DMS 273 (cell line): ENCODE data around the gene ICOS.

ENCODE experiments used
- DNase-seq: peaks from one replicate; lab custom pipeline; 2025; ENCODE audit not compliant: unreplicated experiment; lab: John Stamatoyannopoulos, UW

The ICOS gene

GRCh38 chr2:203936535-203936934 is at the start of gene ICOS:
Gene ICOS, plus strand, starts transcription at chr2:203936763. Its CDS starts 52 bp downstream, at chr2:203936815.
- DNase-seq: no peak

GRCh38 chr2:203887677-203888076 is 48.9 kb upstream of the ICOS start:
- no peak for DNase-seq

GRCh38 chr2:203889542-203889941 is 47.0 kb upstream of the ICOS start:
- no peak for DNase-seq

- DNase-seq: no peak
Measured at GRCh38 chr2:203889944-203890343, 46.6 kb upstream of the ICOS start.

- DNase-seq: no peak
Measured at GRCh38 chr2:203890733-203891132, 45.8 kb upstream of the ICOS start.

- DNase-seq: no peak
Measured at GRCh38 chr2:203891474-203891873, 45.1 kb upstream of the ICOS start.

- no peak for DNase-seq
Measured at GRCh38 chr2:203892207-203892606, 44.4 kb upstream of the ICOS start.

GRCh38 chr2:203893401-203893800 is 43.2 kb upstream of the ICOS start:
- peak; percentile 58 for DNase-seq

- DNase-seq: no peak
Measured at GRCh38 chr2:203893840-203894239, 42.7 kb upstream of the ICOS start.

- DNase-seq: no peak
Measured at GRCh38 chr2:203894262-203894661, 42.3 kb upstream of the ICOS start.

GRCh38 chr2:203897544-203897943 is 39.0 kb upstream of the ICOS start:
- DNase-seq: no peak

GRCh38 chr2:203898657-203899056 is 37.9 kb upstream of the ICOS start:
- DNase-seq: no peak

- no peak for DNase-seq
Measured at GRCh38 chr2:203900253-203900652, 36.3 kb upstream of the ICOS start.

- DNase-seq: no peak
Measured at GRCh38 chr2:203904022-203904421, 32.5 kb upstream of the ICOS start.

GRCh38 chr2:203905656-203906055 is 30.9 kb upstream of the ICOS start:
- no peak for DNase-seq

- no peak for DNase-seq
Measured at GRCh38 chr2:203908066-203908796, 28.3 kb upstream of the ICOS start.

GRCh38 chr2:203908797-203909185 is 27.8 kb upstream of the ICOS start:
- no peak for DNase-seq

GRCh38 chr2:203909261-203909967 is 27.1 kb upstream of the ICOS start:
- DNase-seq: peak; percentile 56

- DNase-seq: no peak
Measured at GRCh38 chr2:203909974-203910373, 26.6 kb upstream of the ICOS start.

GRCh38 chr2:203913947-203914346 is 22.6 kb upstream of the ICOS start:
- DNase-seq: no peak

- no peak for DNase-seq
Measured at GRCh38 chr2:203914546-203915182, 21.9 kb upstream of the ICOS start.

GRCh38 chr2:203915256-203915655 is 21.3 kb upstream of the ICOS start:
- DNase-seq: no peak
